Neuronal stem cell (in vitro differentiated cells): Measurements from ENCODE around the gene RPL41.
"Not testable (repeated sequence)": the region's sequence is repeated elsewhere in the genome, so short reads cannot be mapped to it uniquely, and the experiment has no call there.

ENCODE experiments used
- DNase-seq: peaks from one replicate; pipeline ENCODE4 v3.0.0-alpha.2; 2013; ENCODE audit warnings: low spot score
- H2AFZ ChIP-seq: one replicate; pipeline ENCODE4 v1.6.1; 2013; ENCODE audit warnings: mild to moderate bottlenecking, low read length, inconsistent platforms
- H2AK5ac ChIP-seq: 2 replicates; pipeline ENCODE4 v1.6.1; 2013; ENCODE audit warnings: low read depth, mild to moderate bottlenecking, inconsistent platforms, low read length, moderate library complexity, mixed read lengths
- H2BK120ac ChIP-seq: 2 replicates; pipeline ENCODE4 v1.6.1; 2013; ENCODE audit warnings: low read depth, mild to moderate bottlenecking, inconsistent platforms, low read length, moderate library complexity, mixed read lengths
- H2BK12ac ChIP-seq: one replicate; pipeline ENCODE4 v1.6.1; 2013; ENCODE audit warnings: low read length, inconsistent platforms
- H2BK15ac ChIP-seq: 2 replicates; pipeline ENCODE4 v1.6.1; 2013; ENCODE audit warnings: mild to moderate bottlenecking, low read length, inconsistent platforms, mixed read lengths
- H2BK5ac ChIP-seq: one replicate; pipeline ENCODE4 v1.6.1; 2013; ENCODE audit warnings: inconsistent platforms, mild to moderate bottlenecking, low read length, moderate library complexity
- H3K14ac ChIP-seq: one replicate; pipeline ENCODE4 v1.6.1; 2013; ENCODE audit warnings: low read length, inconsistent platforms
- H3K18ac ChIP-seq: 2 replicates; pipeline ENCODE4 v1.6.1; 2013; ENCODE audit warnings: low read length, inconsistent platforms
- H3K23ac ChIP-seq: 2 replicates; pipeline ENCODE4 v1.6.1; 2013; ENCODE audit warnings: low read depth, mild to moderate bottlenecking, mixed read lengths, low read length, inconsistent platforms; ENCODE audit not compliant: poor library complexity
- H3K27ac ChIP-seq: replicated peaks from 3 replicates; pipeline ENCODE4 v1.5.1; 2013; ENCODE audit warnings: low read length, inconsistent platforms
- H3K27me3 ChIP-seq, 3 experiments: 2 replicates each; pipeline ENCODE4 v1.6.1; 2013; ENCODE audit warnings: low read length in 3 of 3, mild to moderate bottlenecking in 2 of 3, inconsistent platforms in 1 of 3, low read depth in 1 of 3, mixed read lengths in 1 of 3, moderate library complexity in 1 of 3; ENCODE audit not compliant: control insufficient read depth in 3 of 3, insufficient read depth in 3 of 3
- H3K36me3 ChIP-seq, 2 donors: replicated peaks in 1 of 2; 2 replicates each; pipeline ENCODE4 v1.6.1; 2013; ENCODE audit warnings: low read length in 2 of 2; ENCODE audit not compliant: control insufficient read depth in 2 of 2, insufficient read depth in 2 of 2
- H3K4ac ChIP-seq: 2 replicates; pipeline ENCODE4 v1.6.1; 2013; ENCODE audit warnings: inconsistent platforms, mild to moderate bottlenecking, low read length, moderate library complexity
- H3K4me1 ChIP-seq, 2 donors: 1 replicate in 1 of 2; 2 replicates in 1 of 2; pipeline ENCODE4 v1.6.1; 2013; ENCODE audit warnings: low read length in 2 of 2, low read depth in 1 of 2; ENCODE audit not compliant: control insufficient read depth in 2 of 2, insufficient read depth in 1 of 2
- H3K4me2 ChIP-seq: one replicate; pipeline ENCODE4 v1.6.1; 2013; ENCODE audit warnings: mild to moderate bottlenecking, low read length, inconsistent platforms; ENCODE audit not compliant: insufficient read depth, poor library complexity, severe bottlenecking
- H3K4me3 ChIP-seq, 2 donors: 2 replicates each; pipeline ENCODE4 v1.5.1; 2013; ENCODE audit warnings: low read length in 2 of 2, mild to moderate bottlenecking in 2 of 2, inconsistent platforms in 1 of 2, moderate library complexity in 1 of 2
- H3K79me1 ChIP-seq: one replicate; pipeline ENCODE4 v1.6.1; 2013; ENCODE audit warnings: low read depth, mild to moderate bottlenecking, inconsistent platforms, low read length, moderate library complexity
- H3K9ac ChIP-seq: one replicate; pipeline ENCODE4 v1.6.1; 2013; ENCODE audit warnings: mild to moderate bottlenecking, low read depth, low read length, inconsistent platforms; ENCODE audit not compliant: poor library complexity
- H3K9me3 ChIP-seq, 2 donors: replicated peaks in 1 of 2; 2 replicates each; pipeline versions ENCODE3 to v1.6.1; 2013; ENCODE audit warnings: low read length in 2 of 2, mild to moderate bottlenecking in 2 of 2, inconsistent platforms in 1 of 2, low read depth in 1 of 2, mixed read lengths in 1 of 2, moderate library complexity in 1 of 2; ENCODE audit not compliant: control insufficient read depth in 2 of 2, insufficient read depth in 1 of 2
- H4K8ac ChIP-seq: one replicate; pipeline ENCODE4 v1.6.1; 2013; ENCODE audit warnings: low read depth, mild to moderate bottlenecking, inconsistent platforms, low read length, moderate library complexity
- H4K91ac ChIP-seq: one replicate; pipeline ENCODE4 v1.6.1; 2013; ENCODE audit warnings: low read length, low read depth, mild to moderate bottlenecking, inconsistent platforms; ENCODE audit not compliant: poor library complexity
- WGBS, 2 donors: extraction: QIAGEN DNeasy Blood & Tissue Kit; methylation state at CpG; one replicate each; pipeline ENCODE4 v1.1.7; 2013; ENCODE audit warnings: missing lambda C conversion rate in 2 of 2, mixed read lengths in 1 of 2; ENCODE audit not compliant: insufficient read length in 2 of 2, insufficient replicate concordance in 1 of 2; ENCODE audit errors: extremely low coverage in 2 of 2; 5-methylcytosine and 5-hydroxymethylcytosine counted together

The RPL41 gene

GRCh38 chr12:56114084-56114483, 2.3 kb upstream of the RPL41 start:
- Histone ChIP-seq H3K4me1 (peaks cover 5 to 8% of the 10 kb centered on the region in 2 donors), H3K27ac (no peak overlapping the region), H2AFZ (no peak overlapping the region), H3K9ac (no peak overlapping the region), H3K14ac (no peak overlapping the region), H3K4me3 (no peak overlapping the region), H3K23ac (no peak overlapping the region), H3K4me2 (no peak overlapping the region), H3K36me3 (peaks cover 30 to 62% of the 10 kb centered on the region in 2 donors), H3K4ac (no peak overlapping the region), H3K79me1 (peaks cover 2% of the 10 kb centered on the region), H3K9me3 (peaks cover 0 to 7% of the 10 kb centered on the region in 2 donors), H2BK12ac (no peak overlapping the region), H3K18ac (no peak overlapping the region), H4K91ac (no peak overlapping the region), H2AK5ac (no peak overlapping the region), H2BK5ac (no peak overlapping the region), H2BK120ac (no peak overlapping the region), H2BK15ac (no peak overlapping the region), H4K8ac (no peak overlapping the region), H3K27me3 (no peaks in the 10 kb centered on the region)
- no peak for DNase-seq
- WGBS, 2 donors = no CpG with 5 or more reads among the region's 1 CpG

DNA sequence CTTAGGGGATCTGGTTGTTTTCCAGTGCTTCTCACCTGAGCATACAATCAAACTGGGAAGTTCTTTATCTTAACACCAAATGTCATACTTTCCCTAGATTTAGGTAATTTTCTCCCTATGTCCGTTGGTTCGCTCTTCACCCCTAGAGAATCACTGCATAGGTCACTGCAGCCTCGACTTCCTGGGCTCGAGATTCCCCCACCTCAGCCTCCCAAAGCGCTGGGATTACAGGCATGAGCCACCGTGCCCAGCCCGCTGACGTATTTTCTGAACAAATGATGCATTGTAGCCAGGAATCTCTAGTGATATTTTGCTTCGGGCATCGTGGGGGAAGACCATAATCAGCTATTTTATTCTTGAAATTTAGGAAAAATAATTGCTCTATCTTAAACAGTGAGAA, 1.1 kb upstream of the RPL41 start:
- peaks cover 25 to 57% of the 10 kb centered on the region in 2 donors for H3K36me3 ChIP-seq

DNA sequence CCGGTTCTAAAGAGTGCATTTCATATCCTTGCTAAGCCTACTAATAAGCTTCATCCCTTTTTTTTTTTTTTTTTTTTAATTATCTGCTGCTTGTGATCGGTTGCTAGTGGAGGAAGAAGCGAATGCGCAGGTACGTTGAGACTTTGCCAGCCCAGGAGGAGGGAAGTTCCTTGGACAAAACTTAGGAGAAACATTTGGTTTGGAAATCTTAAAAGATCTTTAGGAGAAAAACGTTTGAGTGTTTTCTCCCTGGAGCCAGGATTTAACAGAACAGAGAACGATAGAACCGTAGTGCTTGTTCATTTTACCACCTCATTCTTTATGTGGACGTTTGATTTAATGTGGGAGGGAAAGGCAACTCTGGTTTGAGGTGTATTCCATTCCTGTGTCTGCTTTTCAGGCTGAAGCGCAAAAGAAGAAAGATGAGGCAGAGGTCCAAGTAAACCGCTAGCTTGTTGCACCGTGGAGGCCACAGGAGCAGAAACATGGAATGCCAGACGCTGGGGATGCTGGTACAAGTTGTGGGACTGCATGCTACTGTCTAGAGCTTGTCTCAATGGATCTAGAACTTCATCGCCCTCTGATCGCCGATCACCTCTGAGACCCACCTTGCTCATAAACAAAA, 761 bp downstream of the RPL41 start:
- H2AK5ac ChIP-seq, H2BK12ac ChIP-seq, H3K23ac ChIP-seq, H3K27me3 ChIP-seq, H2BK120ac ChIP-seq, H2BK15ac ChIP-seq, H4K8ac ChIP-seq, H4K91ac ChIP-seq, H3K18ac ChIP-seq, H3K14ac ChIP-seq, H2AFZ ChIP-seq, H2BK5ac ChIP-seq, H3K9me3 ChIP-seq, H3K79me1 ChIP-seq, H3K4ac ChIP-seq, DNase-seq: not testable (repeated sequence)
- peak overlapping the region; percentile 75 to 83 for H3K4me3 ChIP-seq
- peak overlapping the region; percentile 72 for H3K4me2 ChIP-seq
- H3K36me3 ChIP-seq = peaks cover 24 to 58% of the 10 kb centered on the region in 2 donors
- H3K9ac ChIP-seq = peak overlapping the region; percentile 78
- WGBS, 2 donors = no CpG with 5 or more reads among the region's 16 CpGs
- H3K27ac ChIP-seq = peak overlapping the region; percentile 70
- peaks cover 6 to 16% of the 10 kb centered on the region in 2 donors for H3K4me1 ChIP-seq

More for the DNA sequence above, 1.1 kb upstream of the RPL41 start:
- Histone ChIP-seq H2AK5ac (no peak overlapping the region), H4K8ac (no peak overlapping the region), H2BK15ac (no peak overlapping the region), H4K91ac (no peak overlapping the region), H3K27ac (no peak overlapping the region), H2BK5ac (no peak overlapping the region), H3K23ac (no peak overlapping the region), H3K4me3 (no peak overlapping the region), H3K9ac (no peak overlapping the region), H3K27me3 (no peaks in the 10 kb centered on the region), H2AFZ (peak overlapping the region; percentile 81), H3K18ac (no peak overlapping the region), H3K9me3 (peaks cover 0 to 7% of the 10 kb centered on the region in 2 donors), H2BK12ac (no peak overlapping the region), H2BK120ac (no peak overlapping the region), H3K4me2 (peak overlapping the region; percentile 51), H3K79me1 (peaks cover 2% of the 10 kb centered on the region), H3K4ac (no peak overlapping the region), H3K4me1 (peaks cover 6 to 16% of the 10 kb centered on the region in 2 donors), H3K14ac (no peak overlapping the region)
- no CpG with 5 or more reads among the region's 10 CpGs for WGBS, 2 donors
- no peak for DNase-seq

DNA sequence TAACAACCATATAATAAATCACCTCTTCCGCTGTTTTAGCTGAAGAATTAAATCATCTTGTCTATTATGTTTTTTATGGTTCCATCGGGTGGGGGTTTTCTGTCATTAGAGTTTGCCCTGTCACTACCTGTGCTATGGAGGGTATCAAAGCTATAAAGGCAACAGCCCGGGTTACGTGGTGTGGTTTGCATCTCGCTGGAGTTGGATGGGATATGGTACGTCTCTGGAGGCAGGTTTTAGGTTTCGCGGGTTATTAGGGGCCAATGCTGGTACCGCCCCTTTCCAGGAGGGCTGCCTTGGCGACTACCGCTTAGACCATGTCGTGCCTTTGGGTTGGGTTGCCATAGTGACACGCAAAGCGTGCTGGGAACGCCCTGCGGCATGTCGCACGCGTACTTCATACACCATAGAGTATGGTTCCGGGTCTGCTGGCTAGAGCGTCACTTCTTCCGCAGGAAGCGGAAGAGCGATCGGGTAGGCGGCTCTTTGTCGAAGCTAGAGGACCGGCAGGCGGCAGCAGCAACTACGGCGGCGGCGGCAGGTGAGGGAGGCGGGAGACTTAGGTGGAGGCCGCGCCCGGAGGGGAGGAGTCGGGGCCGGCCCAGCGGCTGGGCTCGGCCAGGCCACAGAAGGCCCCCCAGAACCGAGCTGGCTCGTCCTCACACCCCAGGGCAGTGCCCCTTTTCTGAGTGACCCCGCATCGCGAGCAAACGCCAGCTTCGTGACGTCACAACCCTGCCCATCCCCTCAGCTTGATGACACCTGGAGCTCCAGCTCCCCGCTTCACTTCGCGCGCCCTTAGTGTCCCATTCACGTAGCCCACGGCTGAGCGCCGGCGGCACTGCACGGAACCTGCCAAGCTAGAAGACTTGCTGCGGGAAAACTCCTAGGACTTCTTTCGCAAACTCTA, 1.6 kb downstream of the RPL41 start, which contains the start of gene ZC3H10:
ZC3H10 (plus strand) TSS at position 489 of the 910 bp plus-strand sequence. CDS start 2,297 bp downstream, outside the sequence.
- peak within 1 kb of the TSS; percentile 94 for H3K18ac ChIP-seq
- DNase-seq = peak; percentile 98

More for the DNA sequence above, 1.6 kb downstream of the RPL41 start, which contains the start of gene ZC3H10:
- Histone ChIP-seq H3K4ac (no peak within 1 kb of the TSS), H2BK5ac (no peak within 1 kb of the TSS), H4K91ac (no peak within 1 kb of the TSS), H4K8ac (no peak within 1 kb of the TSS), H3K9ac (peak within 1 kb of the TSS; percentile 94), H3K4me2 (peak within 1 kb of the TSS; percentile 79), H2BK120ac (no peak within 1 kb of the TSS), H3K4me3 (peak within 1 kb of the TSS; percentile 75 to 89), H2AFZ (peak within 1 kb of the TSS; percentile 84), H3K23ac (peak within 1 kb of the TSS; percentile 97), H3K4me1 (peaks cover 6 to 16% of the 10 kb centered on the region in 2 donors), H2AK5ac (no peak within 1 kb of the TSS), H2BK12ac (no peak within 1 kb of the TSS), H3K27me3 (no peaks in the 10 kb centered on the region), H2BK15ac (no peak within 1 kb of the TSS), H3K36me3 (peaks cover 18 to 51% of the 10 kb centered on the region in 2 donors), H3K14ac (no peak within 1 kb of the TSS), H3K79me1 (no peaks in the 10 kb centered on the region), H3K27ac (peak within 1 kb of the TSS; percentile 71), H3K9me3 (peaks cover 0 to 7% of the 10 kb centered on the region in 2 donors)
- no CpG with 5 or more reads among the region's 61 CpGs for WGBS, 2 donors
